ENCODE data around the gene MARK3.

MARK3 gene

DNA sequence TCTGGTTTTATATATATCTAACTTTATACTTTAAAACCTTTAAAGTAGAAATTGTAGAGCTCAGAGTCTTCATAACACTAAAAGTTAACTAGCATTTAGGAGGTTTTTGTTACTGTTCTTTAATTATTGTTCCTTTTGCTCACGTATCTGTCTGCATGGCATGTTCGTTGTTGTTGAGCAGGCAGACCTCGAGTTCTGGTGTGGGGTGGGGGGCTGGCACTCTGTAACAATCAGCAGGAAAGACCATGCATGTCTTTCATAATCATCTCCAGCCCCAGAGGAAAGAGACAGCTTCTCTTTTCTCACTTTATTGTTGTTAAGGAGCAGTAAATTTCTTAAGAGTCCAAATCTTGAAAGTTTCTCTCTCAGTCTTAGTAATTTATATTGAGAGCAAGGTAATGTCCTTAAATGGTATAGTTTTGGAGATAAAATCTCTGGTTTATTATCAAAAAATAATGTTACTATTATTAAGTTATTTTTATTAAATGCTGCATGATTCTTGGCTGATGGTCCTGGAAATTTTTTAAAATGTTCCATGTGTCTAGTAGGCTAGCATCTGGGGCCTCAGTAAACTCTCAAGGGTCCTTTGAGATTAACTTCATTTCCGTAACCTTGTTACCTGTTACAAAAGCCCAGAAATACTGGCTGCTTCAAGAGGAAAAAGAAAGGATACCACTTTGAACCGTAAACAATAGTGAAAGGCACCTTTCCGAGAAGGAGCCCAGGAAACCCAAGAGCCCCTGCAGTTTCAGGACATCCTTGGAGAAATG is 107.1 kb downstream of the MARK3 start:
- no peak overlapping the region for H3K27ac Mint-ChIP-seq
- H3K9me3 Mint-ChIP-seq, result no peaks in the 10 kb centered on the region
- H3K4me3 Mint-ChIP-seq, result no peak overlapping the region
- H3K4me1 Mint-ChIP-seq (ENCODE audit: low read depth), result no peaks in the 10 kb centered on the region
- peaks cover 30% of the 10 kb centered on the region for H3K36me3 Mint-ChIP-seq (ENCODE audit: low read depth)
- no peaks in the 10 kb centered on the region for H3K27me3 Mint-ChIP-seq

GRCh38 chr14:103495854-103496253 is 110.6 kb downstream of the MARK3 start:
- Mint-ChIP-seq H3K27ac (no peak overlapping the region), H3K9me3 (no peaks in the 10 kb centered on the region), H3K4me3 (no peak overlapping the region), H3K27me3 (no peaks in the 10 kb centered on the region), H3K36me3 (ENCODE audit: low read depth) (peaks cover 33% of the 10 kb centered on the region), H3K4me1 (ENCODE audit: low read depth) (peaks cover 8% of the 10 kb centered on the region)

DNA sequence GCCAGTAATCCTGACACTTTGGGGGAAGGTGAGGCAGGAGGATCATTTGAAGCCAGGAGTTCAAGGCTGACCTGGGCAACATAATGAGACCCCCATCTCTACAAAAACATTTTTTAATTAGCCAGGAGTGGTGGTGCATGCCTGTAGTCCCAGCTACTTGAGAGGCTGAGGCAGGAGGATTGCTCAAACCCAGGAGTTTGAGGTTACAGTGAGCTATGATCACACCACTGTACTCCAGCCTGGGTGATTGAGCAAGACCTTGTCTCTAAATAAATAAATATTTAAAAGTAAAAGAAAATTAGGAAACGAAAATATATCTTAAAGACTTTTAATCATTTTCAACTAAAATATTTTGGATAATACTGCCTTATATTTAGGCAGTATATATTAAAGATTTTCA is 111.6 kb downstream of the MARK3 start:
- H3K36me3 Mint-ChIP-seq (ENCODE audit: low read depth), result peaks cover 37% of the 10 kb centered on the region
- H3K4me3 Mint-ChIP-seq, result no peak overlapping the region
- peaks cover 8% of the 10 kb centered on the region for H3K4me1 Mint-ChIP-seq (ENCODE audit: low read depth)
- H3K9me3 Mint-ChIP-seq, result no peaks in the 10 kb centered on the region
- H3K27me3 Mint-ChIP-seq, result no peaks in the 10 kb centered on the region
- no peak overlapping the region for H3K27ac Mint-ChIP-seq

DNA sequence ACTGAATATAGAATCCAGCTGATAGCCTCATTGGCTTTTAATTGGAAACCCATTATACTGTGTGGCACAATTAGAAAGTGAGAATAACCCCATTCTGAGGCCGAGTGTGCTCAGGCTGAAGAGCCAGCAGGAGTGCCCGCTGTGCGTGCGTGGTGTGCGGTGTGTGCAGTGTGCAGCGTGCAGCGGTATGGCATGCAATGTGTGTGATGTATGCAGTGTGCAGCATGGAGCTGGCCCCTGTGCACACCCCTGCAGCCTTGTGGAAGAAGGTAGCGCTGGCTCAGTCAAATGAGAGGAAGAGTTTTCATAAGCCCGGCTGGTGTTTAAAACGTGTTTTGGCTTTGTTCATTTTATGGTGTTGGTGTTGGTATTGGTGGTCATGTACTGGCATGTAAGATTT is 114.5 kb downstream of the MARK3 start:
- Mint-ChIP-seq H3K4me1 (ENCODE audit: low read depth) (peaks cover 8% of the 10 kb centered on the region), H3K9me3 (no peaks in the 10 kb centered on the region), H3K27me3 (no peaks in the 10 kb centered on the region), H3K36me3 (ENCODE audit: low read depth) (peaks cover 58% of the 10 kb centered on the region), H3K4me3 (no peak overlapping the region), H3K27ac (peak overlapping the region; percentile 4)

DNA sequence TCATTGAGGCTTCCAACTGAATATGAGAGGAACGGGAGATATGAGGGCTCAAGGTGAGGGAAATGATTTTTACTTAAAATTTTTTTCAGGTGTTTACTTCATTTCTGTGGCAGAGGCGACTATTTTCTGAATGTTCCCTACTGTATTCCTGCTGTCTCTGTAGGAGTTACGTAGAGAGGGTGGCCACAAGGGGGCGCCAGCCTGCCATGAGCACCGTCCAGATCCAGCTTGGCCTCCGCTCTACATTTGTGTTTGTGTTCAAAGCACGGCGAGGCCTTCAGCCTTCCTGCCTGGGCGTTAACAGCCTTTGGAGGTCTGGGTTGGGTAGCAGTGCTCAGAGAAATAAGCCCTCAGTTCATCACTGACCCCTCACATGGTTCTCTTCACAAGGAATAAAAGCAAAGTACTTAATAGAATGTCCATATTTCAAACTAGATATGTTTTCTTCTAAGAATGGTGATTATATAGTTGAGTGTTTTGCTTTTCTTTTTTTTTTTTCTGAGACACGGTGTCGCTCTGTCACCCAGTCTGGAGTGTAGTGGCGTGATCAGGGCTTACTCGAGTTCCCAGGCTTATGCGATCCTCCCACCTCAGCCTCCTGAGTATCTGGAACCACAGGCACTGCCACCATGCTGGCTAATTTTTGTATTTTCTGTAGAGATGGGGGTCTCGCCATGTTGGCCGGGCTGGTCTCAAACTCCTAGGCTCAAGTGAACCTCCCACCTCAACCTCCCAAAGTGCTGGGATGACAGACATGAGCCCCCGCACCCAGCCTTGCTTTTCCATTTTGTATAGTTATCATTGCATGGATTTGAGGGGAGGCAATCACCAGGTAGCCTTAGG is 115.2 kb downstream of the MARK3 start:
- Mint-ChIP-seq H3K9me3 (no peaks in the 10 kb centered on the region), H3K36me3 (ENCODE audit: low read depth) (peaks cover 64% of the 10 kb centered on the region), H3K27me3 (no peaks in the 10 kb centered on the region), H3K27ac (peak overlapping the region; percentile 4), H3K4me3 (no peak overlapping the region), H3K4me1 (ENCODE audit: low read depth) (peaks cover 8% of the 10 kb centered on the region)

GRCh38 chr14:103501041-103501870 is 116.0 kb downstream of the MARK3 start:
- Mint-ChIP-seq H3K9me3 (no peaks in the 10 kb centered on the region), H3K4me1 (ENCODE audit: low read depth) (peaks cover 8% of the 10 kb centered on the region), H3K36me3 (ENCODE audit: low read depth) (peaks cover 59% of the 10 kb centered on the region), H3K27me3 (no peaks in the 10 kb centered on the region), H3K27ac (peak overlapping the region; percentile 12), H3K4me3 (no peak overlapping the region)

- Mint-ChIP-seq H3K4me1 (ENCODE audit: low read depth) (peaks cover 8% of the 10 kb centered on the region), H3K27me3 (no peaks in the 10 kb centered on the region), H3K27ac (no peak overlapping the region), H3K9me3 (no peaks in the 10 kb centered on the region), H3K36me3 (ENCODE audit: low read depth) (peaks cover 58% of the 10 kb centered on the region), H3K4me3 (no peak overlapping the region)
These were observed 116.9 kb downstream of the MARK3 start for GRCh38 chr14:103501921-103502669.

DNA sequence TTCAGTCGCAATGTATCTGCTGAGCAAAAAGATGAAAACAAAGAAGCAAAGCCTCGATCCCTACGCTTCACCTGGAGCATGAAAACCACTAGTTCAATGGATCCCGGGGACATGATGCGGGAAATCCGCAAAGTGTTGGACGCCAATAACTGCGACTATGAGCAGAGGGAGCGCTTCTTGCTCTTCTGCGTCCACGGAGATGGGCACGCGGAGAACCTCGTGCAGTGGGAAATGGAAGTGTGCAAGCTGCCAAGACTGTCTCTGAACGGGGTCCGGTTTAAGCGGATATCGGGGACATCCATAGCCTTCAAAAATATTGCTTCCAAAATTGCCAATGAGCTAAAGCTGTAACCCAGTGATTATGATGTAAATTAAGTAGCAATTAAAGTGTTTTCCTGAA is 117.7 kb downstream of the MARK3 start:
- H3K36me3 Mint-ChIP-seq (ENCODE audit: low read depth), result peaks cover 62% of the 10 kb centered on the region

GRCh38 chr14:103503296-103503695 is 118.1 kb downstream of the MARK3 start:
- Mint-ChIP-seq H3K9me3 (no peaks in the 10 kb centered on the region), H3K27ac (no peak overlapping the region), H3K27me3 (no peaks in the 10 kb centered on the region), H3K4me1 (ENCODE audit: low read depth) (peaks cover 8% of the 10 kb centered on the region), H3K4me3 (no peak overlapping the region), H3K36me3 (ENCODE audit: low read depth) (peaks cover 63% of the 10 kb centered on the region)

More for the DNA sequence above, 117.7 kb downstream of the MARK3 start:
- H3K4me1 Mint-ChIP-seq (ENCODE audit: low read depth), result peaks cover 8% of the 10 kb centered on the region
- no peaks in the 10 kb centered on the region for H3K9me3 Mint-ChIP-seq
- H3K27ac Mint-ChIP-seq, result no peak overlapping the region
- no peaks in the 10 kb centered on the region for H3K27me3 Mint-ChIP-seq
- no peak overlapping the region for H3K4me3 Mint-ChIP-seq

DNA sequence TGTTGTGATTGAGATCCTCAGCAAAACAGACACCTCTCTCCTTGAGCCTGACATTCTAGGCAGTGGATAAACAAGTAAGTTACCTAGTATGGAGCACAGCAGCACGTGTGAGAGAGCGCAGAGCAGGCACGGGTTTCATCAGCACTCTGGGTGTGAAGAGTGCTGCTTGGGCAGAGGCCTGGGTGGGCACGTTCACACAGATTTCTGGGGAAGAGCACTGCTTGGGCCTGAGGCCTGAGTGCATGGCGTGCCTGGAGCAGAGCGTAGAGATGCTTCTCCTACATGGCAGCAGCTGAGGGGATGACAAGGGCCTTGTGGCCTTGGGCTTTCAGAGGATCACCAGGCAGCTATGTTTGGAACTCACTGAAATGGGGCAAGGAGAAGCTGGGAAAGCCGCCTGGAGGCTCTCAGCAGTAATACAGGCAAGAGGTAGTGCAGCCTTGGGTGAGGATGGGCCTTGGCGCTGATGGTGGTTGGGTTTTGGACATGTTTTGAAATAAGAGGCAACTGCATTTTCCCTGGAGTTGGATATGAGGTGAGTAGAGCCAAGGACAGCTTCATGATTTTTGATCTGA is 119.9 kb downstream of the MARK3 start:
- Mint-ChIP-seq H3K27ac (peak overlapping the region; percentile 36), H3K36me3 (ENCODE audit: low read depth) (peaks cover 60% of the 10 kb centered on the region), H3K4me3 (no peak overlapping the region), H3K4me1 (ENCODE audit: low read depth) (peaks cover 3% of the 10 kb centered on the region), H3K9me3 (no peaks in the 10 kb centered on the region), H3K27me3 (no peaks in the 10 kb centered on the region)

GRCh38 chr14:103507751-103508150 is 122.5 kb downstream of the MARK3 start:
- Mint-ChIP-seq H3K4me1 (ENCODE audit: low read depth) (no peaks in the 10 kb centered on the region), H3K36me3 (ENCODE audit: low read depth) (peaks cover 49% of the 10 kb centered on the region), H3K27me3 (no peaks in the 10 kb centered on the region), H3K27ac (no peak overlapping the region), H3K4me3 (no peak overlapping the region), H3K9me3 (no peaks in the 10 kb centered on the region)

GRCh38 chr14:103508521-103509329 is 123.5 kb downstream of the MARK3 start:
- H3K27ac Mint-ChIP-seq, result no peak overlapping the region
- H3K4me1 Mint-ChIP-seq (ENCODE audit: low read depth), result no peaks in the 10 kb centered on the region
- peaks cover 39% of the 10 kb centered on the region for H3K36me3 Mint-ChIP-seq (ENCODE audit: low read depth)
- no peaks in the 10 kb centered on the region for H3K27me3 Mint-ChIP-seq
- no peak overlapping the region for H3K4me3 Mint-ChIP-seq
- H3K9me3 Mint-ChIP-seq, result no peaks in the 10 kb centered on the region

DNA sequence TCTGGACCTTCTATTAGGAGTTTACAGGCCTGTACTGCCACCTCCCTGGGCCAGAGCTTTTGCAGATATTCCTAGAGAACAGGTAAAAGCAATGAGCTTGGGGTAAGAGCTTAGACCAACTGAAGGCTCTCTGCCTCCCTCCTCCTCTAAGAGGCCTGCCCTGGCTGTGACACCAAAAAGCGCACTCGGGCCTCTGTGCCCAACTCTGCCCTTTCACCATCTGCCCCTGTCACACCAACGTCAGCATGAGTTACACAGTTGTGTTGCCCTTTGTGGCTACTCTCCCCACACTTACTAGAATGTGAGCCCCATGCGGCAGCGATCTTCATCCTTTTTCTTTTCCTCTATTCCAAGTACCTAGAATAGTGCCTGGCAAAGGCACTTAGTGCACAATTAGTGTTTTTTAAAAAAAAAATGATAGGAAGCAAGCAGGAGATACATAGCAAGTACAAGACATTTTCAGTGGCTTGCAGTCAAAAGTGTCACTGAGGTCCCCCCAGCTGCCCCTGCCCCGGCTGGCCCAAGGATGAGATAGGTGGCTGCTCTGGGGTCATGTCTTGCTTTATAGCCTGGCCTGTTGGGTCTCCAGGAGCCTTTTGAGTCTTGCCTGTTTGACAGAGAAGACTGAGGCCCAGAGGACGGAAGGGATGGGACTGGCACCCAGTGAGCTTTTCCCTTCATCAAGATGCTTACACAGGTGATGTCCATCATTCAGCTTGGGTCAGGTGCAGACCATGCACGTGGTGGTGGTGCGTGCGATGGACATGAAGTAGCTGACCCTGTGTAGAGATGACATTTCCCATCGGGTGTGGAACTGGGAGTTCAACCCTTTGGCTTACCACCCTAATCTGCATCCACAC is 124.9 kb downstream of the MARK3 start:
- Mint-ChIP-seq H3K36me3 (ENCODE audit: low read depth) (peaks cover 28% of the 10 kb centered on the region), H3K4me1 (ENCODE audit: low read depth) (no peaks in the 10 kb centered on the region), H3K9me3 (no peaks in the 10 kb centered on the region), H3K4me3 (no peak overlapping the region), H3K27ac (no peak overlapping the region), H3K27me3 (no peaks in the 10 kb centered on the region)
